RWPE2 (cell line): Measurements from ENCODE around the gene LTC4S.

Source experiments
- ATAC-seq: fragments of 200-7000 bp; cut with Tn5 transposase; 3 replicates; pipeline ENCODE4 v1.9.1; 2021; ENCODE audit warnings: low read depth
- DNase-seq: peaks from one replicate; pipeline ENCODE4 v3.0.0-alpha.2; 2020; ENCODE audit warnings: low spot score
- H3K27ac ChIP-seq: fragments of 450-650 bp; 2 replicates; pipeline ENCODE4 v1.5.1; 2017; ENCODE audit warnings: mild to moderate bottlenecking; ENCODE audit not compliant: poor library complexity, severe bottlenecking
- H3K27me3 ChIP-seq: fragments of 250-450 bp; sonication (Bioruptor Pico); 2 replicates; pipeline ENCODE4 v1.5.1; 2021; ENCODE audit warnings: mild to moderate bottlenecking, moderate library complexity; ENCODE audit not compliant: insufficient read depth, poor library complexity, severe bottlenecking
- H3K36me3 ChIP-seq: fragments of 250-450 bp; sonication (Bioruptor Pico); 2 replicates; pipeline ENCODE4 v1.5.1; 2020; ENCODE audit warnings: low read depth, mild to moderate bottlenecking, moderate library complexity
- H3K4me1 ChIP-seq: fragments of 250-450 bp; sonication (Bioruptor Pico); 2 replicates; pipeline ENCODE4 v1.5.1; 2021; ENCODE audit warnings: mild to moderate bottlenecking, moderate library complexity; ENCODE audit not compliant: insufficient read depth, poor library complexity, severe bottlenecking
- H3K4me3 ChIP-seq: fragments of 250-450 bp; sonication (Bioruptor Pico); 2 replicates; pipeline ENCODE4 v1.5.1; 2021; ENCODE audit warnings: mild to moderate bottlenecking, moderate library complexity; ENCODE audit not compliant: severe bottlenecking
- H3K9me3 ChIP-seq: fragments of 250-450 bp; sonication (Bioruptor Pico); 2 replicates; pipeline ENCODE4 v1.5.1; 2021; ENCODE audit warnings: mild to moderate bottlenecking, moderate library complexity; ENCODE audit not compliant: severe bottlenecking
- CTCF ChIP-seq: fragments of 450-650 bp; IDR thresholded peaks from one replicate; pipeline ENCODE4 v1.5.1; 2017; ENCODE audit warnings: mild to moderate bottlenecking, moderate library complexity; ENCODE audit not compliant: poor library complexity, severe bottlenecking

LTC4S gene

GRCh38 chr5:179800071-179800695, 6.4 kb downstream of the LTC4S start:
- no peak overlapping the region for H3K4me3 ChIP-seq
- peaks cover 13% of the 10 kb centered on the region for H3K4me1 ChIP-seq
- H3K27ac ChIP-seq: no peak overlapping the region
- H3K27me3 ChIP-seq: no peaks in the 10 kb centered on the region
- DNase-seq: peak; percentile 72
- peaks cover 46% of the 10 kb centered on the region for H3K36me3 ChIP-seq
- no peaks in the 10 kb centered on the region for H3K9me3 ChIP-seq
- ATAC-seq: no peak
- TF ChIP-seq CTCF: no peak

GRCh38 chr5:179800696-179801201, 7.0 kb downstream of the LTC4S start:
- H3K4me1 ChIP-seq: peaks cover 13% of the 10 kb centered on the region
- no peak for DNase-seq
- no peak for TF ChIP-seq CTCF
- H3K27ac ChIP-seq: no peak overlapping the region
- H3K9me3 ChIP-seq: no peaks in the 10 kb centered on the region
- H3K27me3 ChIP-seq: no peaks in the 10 kb centered on the region
- H3K4me3 ChIP-seq: no peak overlapping the region
- ATAC-seq: no peak
- peaks cover 46% of the 10 kb centered on the region for H3K36me3 ChIP-seq

- H3K27me3 ChIP-seq: no peaks in the 10 kb centered on the region
- no peak overlapping the region for H3K27ac ChIP-seq
- ATAC-seq (no peak), DNase-seq (peak; percentile 72)
- no peaks in the 10 kb centered on the region for H3K9me3 ChIP-seq
- peak; percentile 54 for TF ChIP-seq CTCF
- H3K36me3 ChIP-seq: peaks cover 46% of the 10 kb centered on the region
- H3K4me1 ChIP-seq: peaks cover 13% of the 10 kb centered on the region
- H3K4me3 ChIP-seq: no peak overlapping the region
Measured at GRCh38 chr5:179801304-179802206, 7.8 kb downstream of the LTC4S start.

- Histone ChIP-seq H3K4me1 (peaks cover 13% of the 10 kb centered on the region), H3K4me3 (no peak overlapping the region), H3K27me3 (no peaks in the 10 kb centered on the region), H3K27ac (no peak overlapping the region), H3K36me3 (peaks cover 38% of the 10 kb centered on the region), H3K9me3 (no peaks in the 10 kb centered on the region)
- no peak for ATAC-seq
- TF ChIP-seq CTCF: peak; percentile 23
- peak; percentile 70 for DNase-seq
Measured at GRCh38 chr5:179802207-179802883, 8.6 kb downstream of the LTC4S start.
